HEK293 (cell line): ENCODE data around the gene METTL22.

Experiments used
- CTCF ChIA-PET: fragments of 350-600 bp; formaldehyde crosslinking; extraction: SDS; loops from one replicate; lab custom pipeline; 2021; ENCODE audit warnings: antibody characterized with exemption; lab: Yijun Ruan, JAX
- POLR2A ChIA-PET: fragments of 300-600 bp; formaldehyde crosslinking; extraction: SDS; loops from one replicate; lab custom pipeline; 2020; ENCODE audit warnings: antibody characterized with exemption, inconsistent platforms; lab: Yijun Ruan, JAX
- H3K27ac ChIP-seq: fragments of 200-500 bp; sonication (Bioruptor generic); 2 replicates; pipeline ENCODE4 v1.5.1; 2014; ENCODE audit warnings: low read depth, low read length, control low read depth, inconsistent platforms; ENCODE audit errors: extremely low read depth
- H3K36me3 ChIP-seq, 2 experiments: fragments of 200-500 bp in 1 of 2; sonication (Bioruptor generic) in 1 of 2; 1 replicate in 1 of 2; 2 replicates in 1 of 2; pipeline ENCODE4 v1.5.1; 2014 to 2017; ENCODE audit warnings: inconsistent platforms in 2 of 2, low read length in 2 of 2; ENCODE audit not compliant: control insufficient read depth in 2 of 2, insufficient read depth in 1 of 2
- H3K4me1 ChIP-seq: fragments of 200-500 bp; sonication (Bioruptor generic); 2 replicates; pipeline ENCODE4 v1.5.1; 2014; ENCODE audit warnings: mild to moderate bottlenecking, low read length, inconsistent platforms; ENCODE audit not compliant: control insufficient read depth, insufficient read depth
- H3K4me3 ChIP-seq: 2 replicates; pipeline ENCODE4 v1.5.1; 2011; ENCODE audit warnings: low read depth, mild to moderate bottlenecking, control low read depth, low read length, moderate library complexity
- H3K9me3 ChIP-seq: fragments of 200-500 bp; sonication (Bioruptor generic); 2 replicates; pipeline ENCODE4 v1.5.1; 2014; ENCODE audit warnings: low read depth, low read length, inconsistent platforms; ENCODE audit not compliant: control insufficient read depth, insufficient read depth
- ATF2 ChIP-seq: fragments of 450-650 bp; formaldehyde crosslinking; IDR thresholded peaks from 2 replicates; pipeline ENCODE4 v1.5.1; 2016; ENCODE audit warnings: missing biosample characterization, missing genetic modification characterization, low read depth
- BCL11B ChIP-seq: fragments of 450-650 bp; formaldehyde crosslinking; IDR thresholded peaks from 2 replicates; pipeline ENCODE4 v1.5.1; 2016; ENCODE audit warnings: low read depth, missing biosample characterization, missing genetic modification characterization
- FEZF1 ChIP-seq: fragments of 450-650 bp; formaldehyde crosslinking; IDR thresholded peaks from 2 replicates; pipeline ENCODE4 v1.5.1; 2016; ENCODE audit warnings: missing biosample characterization, missing genetic modification characterization
- HIC1 ChIP-seq: fragments of 450-650 bp; formaldehyde crosslinking; IDR thresholded peaks from 2 replicates; pipeline ENCODE4 v1.5.1; 2016; ENCODE audit warnings: missing biosample characterization, missing genetic modification characterization
- MEIS1 ChIP-seq: sonication (generic); formaldehyde crosslinking; IDR thresholded peaks from 2 replicates; pipeline ENCODE4 v1.8.1; 2022; ENCODE audit warnings: missing genetic modification reagents, mild to moderate bottlenecking, borderline replicate concordance
- PBX3 ChIP-seq: sonication (generic); formaldehyde crosslinking; IDR thresholded peaks from 2 replicates; pipeline ENCODE4 v1.8.1; 2022; ENCODE audit warnings: mild to moderate bottlenecking, moderate library complexity, missing genetic modification reagents
- SP3 ChIP-seq: fragments of 450-650 bp; formaldehyde crosslinking; IDR thresholded peaks from 2 replicates; pipeline ENCODE4 v1.5.1; 2016; ENCODE audit warnings: missing biosample characterization, missing genetic modification characterization
- ZBTB1 ChIP-seq: fragments of 450-650 bp; formaldehyde crosslinking; IDR thresholded peaks from 2 replicates; pipeline ENCODE4 v1.5.1; 2016; ENCODE audit warnings: missing biosample characterization, missing genetic modification characterization
- ZNF169 ChIP-seq: fragments of 450-650 bp; formaldehyde crosslinking; IDR thresholded peaks from 2 replicates; pipeline ENCODE4 v1.5.1; 2016; ENCODE audit warnings: missing biosample characterization, missing genetic modification characterization
- ZNF23 ChIP-seq: fragments of 450-650 bp; formaldehyde crosslinking; IDR thresholded peaks from 2 replicates; pipeline ENCODE4 v1.5.1; 2016; ENCODE audit warnings: missing biosample characterization, missing genetic modification characterization, borderline replicate concordance
- ZNF404 ChIP-seq: fragments of 450-650 bp; formaldehyde crosslinking; IDR thresholded peaks from 2 replicates; pipeline ENCODE4 v1.5.1; 2017; ENCODE audit warnings: missing biosample characterization, missing genetic modification characterization
- ZNF449 ChIP-seq: fragments of 450-650 bp; formaldehyde crosslinking; IDR thresholded peaks from 2 replicates; pipeline ENCODE4 v1.5.1; 2017; ENCODE audit warnings: missing biosample characterization, mild to moderate bottlenecking, missing genetic modification characterization, moderate library complexity
- ZNF510 ChIP-seq: fragments of 450-650 bp; formaldehyde crosslinking; IDR thresholded peaks from 2 replicates; pipeline ENCODE4 v1.5.1; 2018; ENCODE audit warnings: mild to moderate bottlenecking, missing genetic modification characterization, missing biosample characterization; ENCODE audit not compliant: insufficient replicate concordance
- ZNF518A ChIP-seq: fragments of 450-650 bp; formaldehyde crosslinking; conservative IDR thresholded peaks from 2 replicates; pipeline ENCODE4 v1.5.1; 2016; ENCODE audit warnings: low read depth, missing biosample characterization, missing genetic modification characterization
- ZNF521 ChIP-seq: fragments of 450-650 bp; formaldehyde crosslinking; IDR thresholded peaks from 2 replicates; pipeline ENCODE4 v1.5.1; 2017; ENCODE audit warnings: missing biosample characterization, mild to moderate bottlenecking, missing genetic modification characterization
- ZNF544 ChIP-seq: fragments of 450-650 bp; formaldehyde crosslinking; IDR thresholded peaks from 2 replicates; pipeline ENCODE4 v1.5.0; 2017; ENCODE audit warnings: missing biosample characterization, missing genetic modification characterization
- ZNF610 ChIP-seq: fragments of 450-650 bp; formaldehyde crosslinking; IDR thresholded peaks from 2 replicates; pipeline ENCODE4 v1.5.1; 2016; ENCODE audit warnings: missing biosample characterization, missing genetic modification characterization, borderline replicate concordance
- ZNF701 ChIP-seq: fragments of 450-650 bp; formaldehyde crosslinking; IDR thresholded peaks from 2 replicates; pipeline ENCODE4 v1.5.1; 2016; ENCODE audit warnings: missing biosample characterization, missing genetic modification characterization
- ZNF747 ChIP-seq: fragments of 450-650 bp; formaldehyde crosslinking; IDR thresholded peaks from 2 replicates; pipeline ENCODE4 v1.5.1; 2016; ENCODE audit warnings: missing biosample characterization, missing genetic modification characterization
- ZNF785 ChIP-seq: fragments of 450-650 bp; formaldehyde crosslinking; IDR thresholded peaks from 2 replicates; pipeline ENCODE4 v1.5.1; 2016; ENCODE audit warnings: missing biosample characterization, missing genetic modification characterization
- ZNF837 ChIP-seq: fragments of 450-650 bp; formaldehyde crosslinking; IDR thresholded peaks from 2 replicates; pipeline ENCODE4 v1.5.1; 2016; ENCODE audit warnings: missing biosample characterization, missing genetic modification characterization

Gene METTL22

GRCh38 chr16:8691728-8692127 lies 70.2 kb downstream of the METTL22 start:
- TF ChIP-seq ZNF837 (tag by site-specific recombination) (no peak), ZNF23 (tag by site-specific recombination) (no peak), PBX3 (CRISPR knock-in tag) (no peak), ZNF449 (tag by site-specific recombination) (no peak), FEZF1 (tag by site-specific recombination) (no peak), ZNF785 (tag by site-specific recombination) (no peak), SP3 (tag by site-specific recombination) (no peak), ZNF521 (tag by site-specific recombination) (no peak), BCL11B (tag by site-specific recombination) (no peak), ZNF747 (no peak), ATF2 (tag by site-specific recombination) (no peak), ZBTB1 (no peak), ZNF610 (tag by site-specific recombination) (no peak)
- Histone ChIP-seq H3K36me3 (peaks cover 0 to 3% of the 10 kb centered on the region in 2 experiments; a peak in 1 of 3 replicates), H3K4me1 (no peaks in the 10 kb centered on the region), H3K27ac (no peak overlapping the region), H3K9me3 (no peaks in the 10 kb centered on the region), H3K4me3 (no peak overlapping the region)
- CTCF ChIA-PET, result no interaction called here
- POLR2A ChIA-PET, result no interaction called here

GRCh38 chr16:8694795-8695728 lies 73.6 kb downstream of the METTL22 start:
- Histone ChIP-seq H3K4me3 (no peak overlapping the region), H3K36me3 (peaks cover 0 to 2% of the 10 kb centered on the region in 2 experiments; a peak in 1 of 3 replicates), H3K4me1 (no peaks in the 10 kb centered on the region), H3K9me3 (no peaks in the 10 kb centered on the region), H3K27ac (no peak overlapping the region)
- POLR2A ChIA-PET, result no interaction called here
- CTCF ChIA-PET, result no interaction called here
- TF ChIP-seq ZNF510 (tag by site-specific recombination) (no peak), ZNF518A (tag by site-specific recombination) (no peak), FEZF1 (tag by site-specific recombination) (no peak), ZNF404 (no peak), ZNF169 (tag by site-specific recombination) (no peak), HIC1 (tag by site-specific recombination) (no peak), ZNF701 (no peak), ZNF544 (tag by site-specific recombination) (no peak), PBX3 (CRISPR knock-in tag) (no peak), MEIS1 (CRISPR knock-in tag) (no peak)
